ENCODE results near the gene AP3D1.

The AP3D1 gene

DNA sequence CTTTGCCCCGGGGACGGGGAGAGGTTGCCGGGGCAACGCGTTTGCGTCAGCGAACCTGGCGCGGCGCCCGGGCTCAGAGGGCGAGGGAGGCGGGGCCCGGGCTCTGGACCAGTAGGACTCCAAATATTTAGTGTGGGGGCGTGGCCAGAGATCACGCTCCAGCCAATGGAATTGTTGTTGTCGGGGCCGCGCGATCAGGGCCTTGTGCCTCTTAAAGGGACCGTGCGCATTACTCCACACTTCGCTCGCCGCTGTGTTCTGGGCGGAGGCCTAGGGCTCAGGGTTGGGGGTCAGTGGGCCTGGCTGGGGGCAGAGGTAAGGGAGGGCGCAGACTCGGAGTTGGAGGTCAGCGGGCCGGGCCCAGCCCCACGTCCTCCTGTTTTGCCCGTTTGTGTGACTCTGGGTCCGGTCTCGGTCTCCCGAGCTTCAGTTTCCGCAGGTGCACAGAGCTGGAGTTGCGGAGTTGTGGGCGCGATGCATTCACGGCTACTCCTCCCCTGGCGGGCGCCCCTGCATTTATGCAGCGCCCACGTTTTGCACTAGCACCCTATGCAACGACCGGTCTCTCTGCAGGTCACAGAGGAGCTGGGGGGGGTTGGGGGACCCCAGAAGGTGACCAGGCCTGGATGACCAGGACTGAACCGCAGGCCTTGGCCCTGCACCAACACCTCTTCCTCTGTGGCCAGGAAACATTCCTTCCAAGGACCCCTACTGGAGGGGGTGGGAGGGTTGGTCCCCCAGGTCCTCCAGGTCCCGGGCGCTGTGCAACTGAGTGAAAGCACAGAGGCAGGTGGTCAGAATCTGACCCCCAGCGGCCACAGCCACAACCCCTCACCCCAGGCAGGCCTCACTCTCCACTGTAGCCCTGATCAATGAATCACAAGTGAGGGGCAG lies 89.6 kb downstream of the AP3D1 start:
- H3K9me3 ChIP-seq (ENCODE audit: control insufficient read depth, low read length) = no peaks in the 10 kb centered on the region
- peak overlapping the region; percentile 21 for H2AK5ac ChIP-seq (ENCODE audit: low read length, severe bottlenecking)
- no peak overlapping the region for H2AFZ ChIP-seq (ENCODE audit: low read depth, low read length)
- H4K8ac ChIP-seq (ENCODE audit: low read length) = peak overlapping the region; percentile 93
- H2BK15ac ChIP-seq (ENCODE audit: low read depth, poor library complexity, severe bottlenecking) = peak overlapping the region; percentile 73
- peaks cover 52% of the 10 kb centered on the region for H3K4me1 ChIP-seq (ENCODE audit: control insufficient read depth, insufficient read depth, low read depth, low read length)
- peak overlapping the region; percentile 79 for H3K4me2 ChIP-seq (ENCODE audit: low read length, poor library complexity, severe bottlenecking)
- peak overlapping the region in 1 of 2 experiments; percentile 75 for H3K23ac ChIP-seq (ENCODE audit: low read length in 2 of 2)
- DNase-seq = peak; percentile 98
- peak overlapping the region; percentile 61 to 79 for H3K4me3 ChIP-seq (ENCODE audit: insufficient read depth in 1 of 2, low read depth in 1 of 2, low read length in 2 of 2)
- peak overlapping the region; percentile 97 for H4K91ac ChIP-seq (ENCODE audit: low read length)
- H3K79me1 ChIP-seq (replicated peaks; ENCODE audit: low read length, poor library complexity, severe bottlenecking) = no peaks in the 10 kb centered on the region
- H2BK5ac ChIP-seq (ENCODE audit: low read depth, low read length, poor library complexity, severe bottlenecking) = peak overlapping the region; percentile 96
- H3K27me3 ChIP-seq (ENCODE audit: control insufficient read depth in 1 of 2, insufficient read depth in 1 of 2, low read length in 2 of 2) = no peaks in the 10 kb centered on the region
- peak overlapping the region; percentile 47 to 97 for H3K18ac ChIP-seq (ENCODE audit: low read depth in 1 of 2, low read length in 2 of 2)
- peak overlapping the region; percentile 78 for H3K27ac ChIP-seq (ENCODE audit: low read length, poor library complexity, severe bottlenecking)
- H3K4ac ChIP-seq (ENCODE audit: low read depth in 1 of 2, low read length in 2 of 2) = peak overlapping the region; percentile 93 to 97
- no peaks in the 10 kb centered on the region for H3K36me3 ChIP-seq (ENCODE audit: control insufficient read depth in 1 of 2, insufficient read depth in 2 of 2, low read depth in 1 of 2, low read length in 2 of 2)
- 5% methylated on average over 46 of the region's 50 CpGs for WGBS
- peak overlapping the region in 1 of 2 experiments; percentile 92 for H3K14ac ChIP-seq (ENCODE audit: low read length in 2 of 2)
- H2BK12ac ChIP-seq (ENCODE audit: low read length in 2 of 2) = peak overlapping the region; percentile 93 to 98
- H3K9ac ChIP-seq (ENCODE audit: low read length) = peak overlapping the region; percentile 90
- H2BK120ac ChIP-seq (ENCODE audit: low read depth, low read length) = peak overlapping the region; percentile 99

DNA sequence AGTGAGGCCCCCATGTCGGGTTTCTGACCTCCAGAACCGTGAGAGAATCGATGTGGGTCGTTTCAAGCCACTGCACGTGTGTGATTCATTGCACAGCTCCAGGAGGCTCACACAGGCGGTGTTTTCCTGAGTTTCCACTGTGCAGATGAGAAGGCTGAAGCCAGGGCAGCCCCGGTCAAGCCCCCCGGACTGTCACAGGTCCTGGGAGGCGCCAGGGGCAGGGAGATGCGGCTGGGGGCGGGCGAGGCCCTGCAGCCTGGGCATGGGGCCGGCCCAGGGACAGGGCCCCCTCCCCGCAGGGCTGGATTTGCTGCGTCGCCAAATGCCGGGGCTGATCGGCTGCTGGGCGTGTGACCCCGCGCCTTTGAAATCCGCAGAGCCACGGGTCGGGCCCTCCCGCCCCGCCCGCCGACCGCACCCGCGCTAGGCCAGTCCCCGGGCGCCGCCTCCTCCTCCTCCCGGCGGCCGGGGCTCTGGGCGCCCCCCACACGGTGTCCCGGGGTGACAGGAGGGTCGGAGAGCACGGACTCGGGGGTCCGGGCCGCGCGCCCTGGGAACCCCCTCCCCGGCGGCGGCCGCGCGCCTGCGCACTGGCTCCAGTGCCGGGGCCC lies 90.4 kb downstream of the AP3D1 start:
- peak overlapping the region; percentile 91 to 93 for H3K4ac ChIP-seq (ENCODE audit: low read depth in 1 of 2, low read length in 2 of 2)
- no peaks in the 10 kb centered on the region for H3K79me1 ChIP-seq (replicated peaks; ENCODE audit: low read length, poor library complexity, severe bottlenecking)

DNA sequence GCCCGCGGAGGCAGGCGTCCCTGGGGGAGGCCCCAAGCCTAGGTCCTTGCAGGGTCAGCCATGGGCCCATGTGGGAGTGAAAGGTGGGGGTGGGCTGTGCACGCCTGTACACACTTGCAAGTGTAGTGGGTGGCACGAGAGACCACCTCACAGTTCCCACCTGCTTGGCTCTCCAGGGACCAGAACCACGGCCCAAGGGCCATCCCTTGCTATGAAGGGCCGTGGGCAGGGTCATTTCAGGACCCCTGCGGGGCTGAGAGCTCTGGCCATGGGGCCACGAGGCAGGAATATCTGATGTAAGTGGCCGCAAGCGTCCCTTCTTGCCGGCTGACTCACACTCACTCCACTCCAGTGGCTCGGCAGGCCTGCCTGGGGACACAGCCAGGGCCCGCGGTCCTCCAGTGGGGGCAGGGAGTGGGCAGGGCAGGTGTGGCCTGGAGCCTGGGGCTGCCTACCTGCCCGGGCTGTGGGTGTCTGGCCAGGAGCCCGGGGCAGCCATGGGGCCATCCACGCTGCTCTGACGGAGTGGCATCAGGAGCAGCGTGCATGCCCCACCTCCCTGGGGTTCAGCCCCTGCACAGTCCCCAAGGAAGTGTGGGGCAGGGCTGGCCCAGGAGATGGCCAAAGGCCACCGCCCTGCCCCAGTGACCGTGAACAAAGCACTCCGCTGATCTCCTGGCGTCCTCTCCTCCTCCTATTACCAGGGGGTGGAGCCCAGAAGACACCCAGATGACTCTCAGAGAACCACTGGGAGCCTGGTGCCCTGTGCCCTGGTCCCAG lies 91.8 kb downstream of the AP3D1 start:
- Histone ChIP-seq H3K4me3 (ENCODE audit: insufficient read depth in 1 of 2, low read depth in 1 of 2, low read length in 2 of 2) (peak overlapping the region in 1 of 2 experiments; percentile 79), H4K91ac (ENCODE audit: low read length) (peak overlapping the region; percentile 100), H2BK120ac (ENCODE audit: low read depth, low read length) (peak overlapping the region; percentile 54), H3K27ac (ENCODE audit: low read length, poor library complexity, severe bottlenecking) (peak overlapping the region; percentile 94), H3K9me3 (ENCODE audit: control insufficient read depth, low read length) (no peaks in the 10 kb centered on the region), H3K36me3 (ENCODE audit: control insufficient read depth in 1 of 2, insufficient read depth in 2 of 2, low read depth in 1 of 2, low read length in 2 of 2) (no peaks in the 10 kb centered on the region), H3K18ac (ENCODE audit: low read depth in 1 of 2, low read length in 2 of 2) (peak overlapping the region; percentile 96 to 99), H2BK12ac (ENCODE audit: low read length in 2 of 2) (peak overlapping the region; percentile 7 to 97), H3K14ac (ENCODE audit: low read length in 2 of 2) (peak overlapping the region in 1 of 2 experiments; percentile 91), H2AFZ (ENCODE audit: low read depth, low read length) (no peak overlapping the region), H3K27me3 (ENCODE audit: control insufficient read depth in 1 of 2, insufficient read depth in 1 of 2, low read length in 2 of 2) (no peaks in the 10 kb centered on the region), H3K4me2 (ENCODE audit: low read length, poor library complexity, severe bottlenecking) (no peak overlapping the region), H3K23ac (ENCODE audit: low read length in 2 of 2) (peak overlapping the region in 1 of 2 experiments; percentile 32), H2BK15ac (ENCODE audit: low read depth, poor library complexity, severe bottlenecking) (peak overlapping the region; percentile 86), H3K9ac (ENCODE audit: low read length) (peak overlapping the region; percentile 90), H2BK5ac (ENCODE audit: low read depth, low read length, poor library complexity, severe bottlenecking) (peak overlapping the region; percentile 33), H3K4ac (ENCODE audit: low read depth in 1 of 2, low read length in 2 of 2) (peak overlapping the region; percentile 37 to 93), H3K4me1 (ENCODE audit: control insufficient read depth, insufficient read depth, low read depth, low read length) (peaks cover 65% of the 10 kb centered on the region), H2AK5ac (ENCODE audit: low read length, severe bottlenecking) (peak overlapping the region; percentile 78), H3K79me1 (replicated peaks; ENCODE audit: low read length, poor library complexity, severe bottlenecking) (no peaks in the 10 kb centered on the region), H4K8ac (ENCODE audit: low read length) (peak overlapping the region; percentile 99)
- 47% methylated on average over 21 of the region's 24 CpGs for WGBS
- peak; percentile 91 for DNase-seq

More for the DNA sequence above, 90.4 kb downstream of the AP3D1 start:
- Histone ChIP-seq H3K36me3 (ENCODE audit: control insufficient read depth in 1 of 2, insufficient read depth in 2 of 2, low read depth in 1 of 2, low read length in 2 of 2) (no peaks in the 10 kb centered on the region), H3K4me3 (ENCODE audit: insufficient read depth in 1 of 2, low read depth in 1 of 2, low read length in 2 of 2) (peak overlapping the region; percentile 61 to 79), H4K8ac (ENCODE audit: low read length) (peak overlapping the region; percentile 92), H2BK5ac (ENCODE audit: low read depth, low read length, poor library complexity, severe bottlenecking) (peak overlapping the region; percentile 96), H2BK12ac (ENCODE audit: low read length in 2 of 2) (peak overlapping the region; percentile 7 to 99), H3K4me2 (ENCODE audit: low read length, poor library complexity, severe bottlenecking) (peak overlapping the region; percentile 79), H3K27ac (ENCODE audit: low read length, poor library complexity, severe bottlenecking) (peak overlapping the region; percentile 94), H3K27me3 (ENCODE audit: control insufficient read depth in 1 of 2, insufficient read depth in 1 of 2, low read length in 2 of 2) (no peaks in the 10 kb centered on the region), H4K91ac (ENCODE audit: low read length) (peak overlapping the region; percentile 95), H3K9me3 (ENCODE audit: control insufficient read depth, low read length) (no peaks in the 10 kb centered on the region), H3K9ac (ENCODE audit: low read length) (peak overlapping the region; percentile 90), H2BK120ac (ENCODE audit: low read depth, low read length) (peak overlapping the region; percentile 99), H3K23ac (ENCODE audit: low read length in 2 of 2) (peak overlapping the region in 1 of 2 experiments; percentile 1), H2BK15ac (ENCODE audit: low read depth, poor library complexity, severe bottlenecking) (peak overlapping the region; percentile 99), H3K18ac (ENCODE audit: low read depth in 1 of 2, low read length in 2 of 2) (peak overlapping the region; percentile 98 to 99), H3K4me1 (ENCODE audit: control insufficient read depth, insufficient read depth, low read depth, low read length) (peaks cover 58% of the 10 kb centered on the region), H2AK5ac (ENCODE audit: low read length, severe bottlenecking) (no peak overlapping the region), H3K14ac (ENCODE audit: low read length in 2 of 2) (peak overlapping the region in 1 of 2 experiments; percentile 69), H2AFZ (ENCODE audit: low read depth, low read length) (no peak overlapping the region)
- DNase-seq = peak; percentile 97
- WGBS = 1% methylated on average over 40 of the region's 55 CpGs
